Parathyroid adenoma (tissue), 2 donors: Measurements from ENCODE around the gene PRR18.

ENCODE experiments used
- H2AFZ ChIP-seq: fragments of 300-600 bp; sonication (generic); one replicate; pipeline ENCODE4 v1.7.0; 2017; ENCODE audit warnings: antibody characterized with exemption, mild to moderate bottlenecking
- H3K27ac ChIP-seq: fragments of 300-600 bp; sonication (generic); one replicate; pipeline ENCODE4 v1.7.0; 2017
- H3K27me3 ChIP-seq: fragments of 300-600 bp; sonication (generic); one replicate; pipeline ENCODE4 v1.7.0; 2017; ENCODE audit warnings: low read length; ENCODE audit not compliant: control insufficient read depth, insufficient read depth
- H3K36me3 ChIP-seq: fragments of 300-600 bp; sonication (generic); one replicate; pipeline ENCODE4 v1.7.0; 2017; ENCODE audit warnings: low read length; ENCODE audit not compliant: control insufficient read depth, insufficient read depth
- H3K4me1 ChIP-seq: fragments of 300-600 bp; sonication (generic); one replicate; pipeline ENCODE4 v1.7.0; 2017; ENCODE audit warnings: control low read depth
- H3K4me2 ChIP-seq: fragments of 300-600 bp; sonication (generic); one replicate; pipeline ENCODE4 v1.7.0; 2017; ENCODE audit warnings: low read length
- H3K4me3 ChIP-seq: fragments of 300-600 bp; sonication (generic); one replicate; pipeline ENCODE4 v1.7.0; 2017; ENCODE audit warnings: low read depth, low read length
- H3K79me2 ChIP-seq: fragments of 300-600 bp; sonication (generic); one replicate; pipeline ENCODE4 v1.7.0; 2017; ENCODE audit warnings: control low read depth
- H3K9ac ChIP-seq: fragments of 300-600 bp; sonication (generic); one replicate; pipeline ENCODE4 v1.7.0; 2017; ENCODE audit warnings: mild to moderate bottlenecking
- H3K9me3 ChIP-seq: fragments of 300-600 bp; sonication (generic); one replicate; pipeline ENCODE4 v1.7.0; 2017; ENCODE audit warnings: low read length; ENCODE audit not compliant: control insufficient read depth
- CTCF ChIP-seq: fragments of 300-600 bp; sonication (generic); IDR thresholded peaks from one replicate; pipeline ENCODE4 v1.7.0; 2017; ENCODE audit warnings: antibody characterized with exemption, mild to moderate bottlenecking
- donor health status: primary hyperparathyroidism.

PRR18 gene

GRCh38 chr6:166274739-166275370, 33.3 kb downstream of the PRR18 start:
- no peak overlapping the region for H3K9ac ChIP-seq
- no peaks in the 10 kb centered on the region for H3K9me3 ChIP-seq
- no peaks in the 10 kb centered on the region for H3K4me1 ChIP-seq
- no peaks in the 10 kb centered on the region for H3K27me3 ChIP-seq
- no peak overlapping the region for H3K4me2 ChIP-seq
- H3K27ac ChIP-seq = no peak overlapping the region
- no peaks in the 10 kb centered on the region for H3K79me2 ChIP-seq
- no peak for TF ChIP-seq CTCF
- H2AFZ ChIP-seq = no peak overlapping the region
- no peak overlapping the region for H3K4me3 ChIP-seq
- no peaks in the 10 kb centered on the region for H3K36me3 ChIP-seq

GRCh38 chr6:166274163-166274562, 34.0 kb downstream of the PRR18 start:
- Histone ChIP-seq H3K4me1 (no peaks in the 10 kb centered on the region), H3K27me3 (no peaks in the 10 kb centered on the region), H3K4me3 (no peak overlapping the region), H3K9me3 (no peaks in the 10 kb centered on the region), H3K27ac (no peak overlapping the region), H3K79me2 (no peaks in the 10 kb centered on the region), H2AFZ (no peak overlapping the region), H3K9ac (no peak overlapping the region), H3K4me2 (no peak overlapping the region), H3K36me3 (no peaks in the 10 kb centered on the region)
- no peak for TF ChIP-seq CTCF

DNA sequence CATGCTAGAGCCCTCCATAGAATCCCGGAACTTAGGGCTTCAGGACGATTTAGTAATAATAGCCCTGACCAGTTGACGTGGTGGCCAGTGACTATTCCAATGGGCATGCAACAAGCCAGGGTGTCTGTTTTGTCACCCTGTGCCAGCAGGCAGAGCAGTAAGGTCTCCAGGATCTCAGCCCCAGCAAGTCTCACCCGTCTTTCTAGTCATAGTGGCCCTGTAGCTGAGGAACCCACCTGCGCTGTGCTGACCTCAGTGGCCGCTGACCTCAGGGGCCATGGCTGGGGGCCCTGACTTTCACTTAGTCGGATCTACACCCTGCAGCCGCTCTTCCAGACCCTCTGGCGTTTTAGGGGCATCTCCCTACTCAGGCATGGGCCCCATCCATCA, 36.8 kb downstream of the PRR18 start:
- Histone ChIP-seq H2AFZ (no peak overlapping the region), H3K4me3 (no peak overlapping the region), H3K27ac (no peak overlapping the region), H3K9ac (no peak overlapping the region), H3K27me3 (no peaks in the 10 kb centered on the region), H3K79me2 (no peaks in the 10 kb centered on the region), H3K4me2 (no peak overlapping the region), H3K36me3 (no peaks in the 10 kb centered on the region), H3K4me1 (no peaks in the 10 kb centered on the region), H3K9me3 (no peaks in the 10 kb centered on the region)
- TF ChIP-seq CTCF = no peak

GRCh38 chr6:166270706-166271375, 37.4 kb downstream of the PRR18 start:
- no peak for TF ChIP-seq CTCF
- no peak overlapping the region for H3K27ac ChIP-seq
- H3K36me3 ChIP-seq = no peaks in the 10 kb centered on the region
- H3K79me2 ChIP-seq = no peaks in the 10 kb centered on the region
- no peaks in the 10 kb centered on the region for H3K27me3 ChIP-seq
- H2AFZ ChIP-seq = no peak overlapping the region
- H3K9ac ChIP-seq = no peak overlapping the region
- no peaks in the 10 kb centered on the region for H3K9me3 ChIP-seq
- H3K4me2 ChIP-seq = no peak overlapping the region
- H3K4me1 ChIP-seq = no peaks in the 10 kb centered on the region
- H3K4me3 ChIP-seq = no peak overlapping the region
